H1 (cell line): Measurements from ENCODE around the gene CES3. TPM values are rescaled to one million over a fixed set of nuclear protein-coding genes. Genes with fewer than 3 reads are reported as not detected.
A peak's percentile ranks its signal among the peaks of the same experiment; 100 is the strongest.

ENCODE experiments used
- ASH2L ChIP-seq: fragments of 200-600, 300-600 bp; sonication (generic); IDR thresholded peaks from one replicate; pipeline ENCODE4 v1.7.1; 2017; ENCODE audit warnings: low read length
- BCL11A ChIP-seq, 2 experiments: IDR thresholded peaks; one replicate each; pipeline ENCODE4 v1.6.1; 2011; ENCODE audit warnings: low read depth in 2 of 2, low read length in 2 of 2, mild to moderate bottlenecking in 2 of 2
- CHD1 ChIP-seq: IDR thresholded peaks from 2 replicates; pipeline ENCODE4 v1.6.1; 2012; ENCODE audit warnings: low read depth, low read length, improper control_type of control experiment
- CHD2 ChIP-seq: IDR thresholded peaks from 2 replicates; pipeline ENCODE4 v1.6.1; 2012; ENCODE audit warnings: low read length, improper control_type of control experiment
- FOSL1 ChIP-seq: IDR thresholded peaks from 2 replicates; pipeline ENCODE4 v1.6.1; 2011; ENCODE audit warnings: mild to moderate bottlenecking, low read depth, low read length, moderate library complexity; ENCODE audit not compliant: insufficient read depth
- GABPA ChIP-seq: IDR thresholded peaks from 2 replicates; pipeline ENCODE4 v1.6.1; 2011; ENCODE audit warnings: mild to moderate bottlenecking, low read length, moderate library complexity, borderline replicate concordance; ENCODE audit not compliant: insufficient read depth
- HDAC2 ChIP-seq, 2 experiments: fragments of 300-600 bp in 1 of 2; sonication (generic) in 1 of 2; IDR thresholded peaks; 2 replicates each; pipeline ENCODE4 v1.6.1; 2011 to 2012; ENCODE audit warnings: low read depth in 2 of 2, low read length in 2 of 2, mild to moderate bottlenecking in 2 of 2, moderate library complexity in 2 of 2, borderline replicate concordance in 1 of 2, inconsistent platforms in 1 of 2
- HDAC6 ChIP-seq: IDR thresholded peaks from one replicate; pipeline ENCODE4 v1.7.1; 2012; ENCODE audit warnings: low read depth, mild to moderate bottlenecking, inconsistent platforms, low read length, moderate library complexity
- JUN ChIP-seq: IDR thresholded peaks from 2 replicates; pipeline ENCODE4 v1.6.1; 2011; ENCODE audit warnings: low read depth, mild to moderate bottlenecking, improper control_type of control experiment, low read length
- KDM1A ChIP-seq: fragments of 200-600, 300-600 bp; sonication (generic); IDR thresholded peaks from 2 replicates; pipeline ENCODE4 v1.7.1; 2016; ENCODE audit warnings: mild to moderate bottlenecking, low read length, borderline replicate concordance
- RAD21 ChIP-seq, 2 experiments: IDR thresholded peaks in 1 of 2; conservative IDR thresholded peaks in 1 of 2; 2 replicates each; pipeline ENCODE4 v1.6.1; 2011; ENCODE audit warnings: low read depth in 2 of 2, low read length in 2 of 2, improper control_type of control experiment in 1 of 2, inconsistent platforms in 1 of 2, mild to moderate bottlenecking in 1 of 2, moderate library complexity in 1 of 2
- SIN3A ChIP-seq, 2 experiments: IDR thresholded peaks in 1 of 2; conservative IDR thresholded peaks in 1 of 2; 2 replicates each; pipeline ENCODE4 v1.6.1; 2011 to 2012; ENCODE audit warnings: low read length in 2 of 2, improper control_type of control experiment in 1 of 2, low read depth in 1 of 2, mild to moderate bottlenecking in 1 of 2
- SP4 ChIP-seq: IDR thresholded peaks from 2 replicates; pipeline ENCODE4 v1.6.1; 2012; ENCODE audit warnings: low read length, inconsistent platforms
- SUZ12 ChIP-seq: fragments of 200-600 bp; sonication (generic); IDR thresholded peaks from 2 replicates; pipeline ENCODE4 v1.6.1; 2012; ENCODE audit warnings: mild to moderate bottlenecking, inconsistent platforms, low read length, moderate library complexity, mixed read lengths
- polyA plus RNA-seq, 7 experiments: library from polyadenylated mRNA; depleted of rRNA in 3 of 7; stranded (reverse) in 5 of 7; unstranded in 2 of 7; fragments of >200 nt in 5 of 7; fragments of 200-250 nt in 2 of 7; gene quantifications; 1 replicate in 5 of 7; 2 replicates in 1 of 7; 4 replicates in 1 of 7; pipeline versions ENCODE4 v1.2.1 to v1.2.3, GENCODE V29; 2011 to 2013; ENCODE audit warnings: missing spikeins in 2 of 7, mixed read lengths in 2 of 7
- total RNA-seq: library from RNA; stranded (reverse); fragmentation: NEBNext Ultra II Directional; extraction: Animal tissue kit (Norgen Biotek cat#: 25700); gene quantifications from 2 replicates; pipeline ENCODE4 v1.2.1, GENCODE V29; 2021
- TF ChIP-seq, protein P1 (sequence below), 3 experiments: IDR thresholded peaks; 1 replicate in 2 of 3; 2 replicates in 1 of 3; pipeline versions ENCODE4 v1.5.1 to v1.6.1; 2011; ENCODE audit warnings: low read length in 3 of 3, mild to moderate bottlenecking in 3 of 3, inconsistent platforms in 2 of 3, low read depth in 1 of 3, moderate library complexity in 1 of 3; ENCODE audit not compliant: insufficient read depth in 1 of 3; ENCODE audit errors: control extremely low read depth in 1 of 3
- TF ChIP-seq, protein P2 (sequence below): IDR thresholded peaks from 2 replicates; pipeline ENCODE4 v1.6.1; 2012; ENCODE audit warnings: low read length, inconsistent platforms
- TF ChIP-seq, protein P3 (sequence below): IDR thresholded peaks from 2 replicates; pipeline ENCODE4 v1.6.1; 2011; ENCODE audit warnings: low read depth, mild to moderate bottlenecking, low read length; ENCODE audit not compliant: insufficient read depth

The CES3 gene
- total and polyA plus RNA-seq, 2 of the 8 experiments (the other 6 are each of a cell fraction or from before 2014, with no cell fraction given) = 1.6 to 2.2 TPM

DNA sequence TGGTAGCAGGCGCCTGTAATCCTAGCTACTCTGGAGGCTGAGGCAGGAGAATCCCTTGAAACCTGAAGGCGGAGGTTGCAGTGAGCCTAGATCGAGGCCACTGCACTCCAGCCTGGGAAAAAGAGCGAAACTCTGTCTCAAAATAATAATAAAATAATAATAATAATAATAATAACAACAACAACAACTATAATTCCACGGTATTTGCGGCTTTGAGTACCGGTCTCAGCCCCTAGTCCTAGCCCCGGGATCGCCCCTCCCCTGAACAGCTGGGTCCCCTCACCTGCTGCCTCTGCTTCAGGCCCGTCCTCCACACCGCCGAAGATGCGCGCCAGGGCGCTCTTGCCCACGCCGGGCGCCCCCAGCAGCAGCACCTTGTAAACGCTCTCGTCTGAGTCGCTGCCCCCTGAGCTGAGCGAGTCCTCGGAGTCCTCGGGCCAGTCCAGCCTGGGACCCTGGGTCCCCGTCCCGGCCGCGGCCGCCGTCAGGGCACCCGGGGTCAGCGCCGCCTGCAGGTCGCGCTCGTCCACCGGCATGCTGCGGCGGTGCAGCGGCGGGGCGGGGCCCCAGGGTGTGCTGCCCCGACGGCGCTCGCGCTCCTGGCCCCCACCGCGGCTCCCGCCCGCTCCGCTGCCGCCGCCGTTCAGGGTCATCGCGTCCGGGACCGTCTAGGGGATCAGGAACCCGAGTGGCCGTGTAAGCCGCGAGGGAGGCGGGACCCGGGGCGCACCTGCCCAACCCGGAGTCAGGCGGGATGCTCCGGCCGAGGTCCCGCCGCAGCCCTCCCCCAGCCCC lies 36.3 kb upstream of the CES3 start (continued):
- no peak for TF ChIP-seq KDM1A
- no peak for TF ChIP-seq FOSL1
- TF ChIP-seq, protein P1, sequence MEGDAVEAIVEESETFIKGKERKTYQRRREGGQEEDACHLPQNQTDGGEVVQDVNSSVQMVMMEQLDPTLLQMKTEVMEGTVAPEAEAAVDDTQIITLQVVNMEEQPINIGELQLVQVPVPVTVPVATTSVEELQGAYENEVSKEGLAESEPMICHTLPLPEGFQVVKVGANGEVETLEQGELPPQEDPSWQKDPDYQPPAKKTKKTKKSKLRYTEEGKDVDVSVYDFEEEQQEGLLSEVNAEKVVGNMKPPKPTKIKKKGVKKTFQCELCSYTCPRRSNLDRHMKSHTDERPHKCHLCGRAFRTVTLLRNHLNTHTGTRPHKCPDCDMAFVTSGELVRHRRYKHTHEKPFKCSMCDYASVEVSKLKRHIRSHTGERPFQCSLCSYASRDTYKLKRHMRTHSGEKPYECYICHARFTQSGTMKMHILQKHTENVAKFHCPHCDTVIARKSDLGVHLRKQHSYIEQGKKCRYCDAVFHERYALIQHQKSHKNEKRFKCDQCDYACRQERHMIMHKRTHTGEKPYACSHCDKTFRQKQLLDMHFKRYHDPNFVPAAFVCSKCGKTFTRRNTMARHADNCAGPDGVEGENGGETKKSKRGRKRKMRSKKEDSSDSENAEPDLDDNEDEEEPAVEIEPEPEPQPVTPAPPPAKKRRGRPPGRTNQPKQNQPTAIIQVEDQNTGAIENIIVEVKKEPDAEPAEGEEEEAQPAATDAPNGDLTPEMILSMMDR (IDR thresholded peaks at IDR 0.05; ENCODE audit: control extremely low read depth in 1 of 3, insufficient read depth in 1 of 3, low read depth in 1 of 3, low read length in 3 of 3) = peak; percentile 66 to 83 (median 82)
- TF ChIP-seq JUN = no peak
- TF ChIP-seq, protein P2, sequence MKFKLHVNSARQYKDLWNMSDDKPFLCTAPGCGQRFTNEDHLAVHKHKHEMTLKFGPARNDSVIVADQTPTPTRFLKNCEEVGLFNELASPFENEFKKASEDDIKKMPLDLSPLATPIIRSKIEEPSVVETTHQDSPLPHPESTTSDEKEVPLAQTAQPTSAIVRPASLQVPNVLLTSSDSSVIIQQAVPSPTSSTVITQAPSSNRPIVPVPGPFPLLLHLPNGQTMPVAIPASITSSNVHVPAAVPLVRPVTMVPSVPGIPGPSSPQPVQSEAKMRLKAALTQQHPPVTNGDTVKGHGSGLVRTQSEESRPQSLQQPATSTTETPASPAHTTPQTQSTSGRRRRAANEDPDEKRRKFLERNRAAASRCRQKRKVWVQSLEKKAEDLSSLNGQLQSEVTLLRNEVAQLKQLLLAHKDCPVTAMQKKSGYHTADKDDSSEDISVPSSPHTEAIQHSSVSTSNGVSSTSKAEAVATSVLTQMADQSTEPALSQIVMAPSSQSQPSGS = no peak
- TF ChIP-seq GABPA = 0 out of 2 replicates have a peak, but pooled peaks have one; percentile 39
- TF ChIP-seq HDAC2 (IDR thresholded peaks at IDR 0.05; ENCODE audit: borderline replicate concordance in 1 of 2, low read depth in 2 of 2, low read length in 2 of 2) = no peak; a peak in 1 of 4 replicates
- no peak for TF ChIP-seq BCL11A (IDR thresholded peaks at IDR 0.05; ENCODE audit: low read depth in 2 of 2, low read length in 2 of 2)
- TF ChIP-seq CHD2 = no peak
- no peak for TF ChIP-seq SP4
- TF ChIP-seq ASH2L = no peak
- TF ChIP-seq SUZ12 = no peak
- TF ChIP-seq CHD1 = no peak
- 0 out of 4 replicates have a peak, but pooled peaks of 1 of the 2 experiments have one; percentile 63 for TF ChIP-seq SIN3A (conservative IDR thresholded peaks at IDR 0.05 in 1 of 2, IDR thresholded peaks at IDR 0.05 in 1 of 2; ENCODE audit: low read depth in 1 of 2, low read length in 2 of 2)
- no peak for TF ChIP-seq HDAC6
- peak in 1 of 2 experiments; percentile 61; a peak in 3 of 4 replicates for TF ChIP-seq RAD21 (IDR thresholded peaks at IDR 0.05 in 1 of 2, conservative IDR thresholded peaks at IDR 0.05 in 1 of 2; ENCODE audit: low read depth in 2 of 2, low read length in 2 of 2)
- TF ChIP-seq, protein P3, sequence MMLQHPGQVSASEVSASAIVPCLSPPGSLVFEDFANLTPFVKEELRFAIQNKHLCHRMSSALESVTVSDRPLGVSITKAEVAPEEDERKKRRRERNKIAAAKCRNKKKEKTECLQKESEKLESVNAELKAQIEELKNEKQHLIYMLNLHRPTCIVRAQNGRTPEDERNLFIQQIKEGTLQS = no peak
